ENCODE data around the gene NUTM1. TPM values are rescaled to one million over a fixed set of nuclear protein-coding genes. Genes with fewer than 3 reads are reported as not detected.

The NUTM1 gene
- total RNA-seq, 2 donors from 2014 or later, result not detected

DNA sequence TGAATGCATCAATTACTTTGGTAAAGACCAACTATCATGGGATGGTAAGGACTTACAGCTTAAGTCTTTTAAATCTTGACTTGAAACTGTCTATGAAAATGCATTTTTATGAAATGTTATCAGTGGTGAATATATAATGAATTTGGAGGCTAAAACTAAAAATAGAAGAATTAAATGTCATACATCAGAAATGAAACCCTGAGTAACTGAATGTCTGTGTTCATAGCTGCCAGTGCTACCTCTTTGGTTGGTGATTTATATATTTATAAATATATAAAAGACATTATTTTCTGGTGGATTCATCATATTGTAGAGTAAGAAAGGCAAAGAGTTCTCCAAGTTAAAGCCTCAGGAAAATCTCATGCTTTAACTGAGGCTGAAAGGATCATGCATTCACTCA lies 17.7 kb upstream of the NUTM1 start:
- H3K9ac ChIP-seq (ENCODE audit: low read depth in 2 of 2, low read length in 2 of 2), result no peak overlapping the region
- no peak for DNase-seq
- H3K27me3 ChIP-seq, result no peaks in the 10 kb centered on the region
- H3K27ac ChIP-seq, result no peak overlapping the region
- no peaks in the 10 kb centered on the region for H3K36me3 ChIP-seq
- no peaks in the 10 kb centered on the region for H3K4me1 ChIP-seq
- no peak overlapping the region for H3K4me3 ChIP-seq
- H3K9me3 ChIP-seq, result no peaks in the 10 kb centered on the region
- TF ChIP-seq, protein P1, sequence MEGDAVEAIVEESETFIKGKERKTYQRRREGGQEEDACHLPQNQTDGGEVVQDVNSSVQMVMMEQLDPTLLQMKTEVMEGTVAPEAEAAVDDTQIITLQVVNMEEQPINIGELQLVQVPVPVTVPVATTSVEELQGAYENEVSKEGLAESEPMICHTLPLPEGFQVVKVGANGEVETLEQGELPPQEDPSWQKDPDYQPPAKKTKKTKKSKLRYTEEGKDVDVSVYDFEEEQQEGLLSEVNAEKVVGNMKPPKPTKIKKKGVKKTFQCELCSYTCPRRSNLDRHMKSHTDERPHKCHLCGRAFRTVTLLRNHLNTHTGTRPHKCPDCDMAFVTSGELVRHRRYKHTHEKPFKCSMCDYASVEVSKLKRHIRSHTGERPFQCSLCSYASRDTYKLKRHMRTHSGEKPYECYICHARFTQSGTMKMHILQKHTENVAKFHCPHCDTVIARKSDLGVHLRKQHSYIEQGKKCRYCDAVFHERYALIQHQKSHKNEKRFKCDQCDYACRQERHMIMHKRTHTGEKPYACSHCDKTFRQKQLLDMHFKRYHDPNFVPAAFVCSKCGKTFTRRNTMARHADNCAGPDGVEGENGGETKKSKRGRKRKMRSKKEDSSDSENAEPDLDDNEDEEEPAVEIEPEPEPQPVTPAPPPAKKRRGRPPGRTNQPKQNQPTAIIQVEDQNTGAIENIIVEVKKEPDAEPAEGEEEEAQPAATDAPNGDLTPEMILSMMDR (IDR thresholded peaks at IDR 0.05), result no peak
- intact Hi-C loops (cut with DNase I), result no loop called here

DNA sequence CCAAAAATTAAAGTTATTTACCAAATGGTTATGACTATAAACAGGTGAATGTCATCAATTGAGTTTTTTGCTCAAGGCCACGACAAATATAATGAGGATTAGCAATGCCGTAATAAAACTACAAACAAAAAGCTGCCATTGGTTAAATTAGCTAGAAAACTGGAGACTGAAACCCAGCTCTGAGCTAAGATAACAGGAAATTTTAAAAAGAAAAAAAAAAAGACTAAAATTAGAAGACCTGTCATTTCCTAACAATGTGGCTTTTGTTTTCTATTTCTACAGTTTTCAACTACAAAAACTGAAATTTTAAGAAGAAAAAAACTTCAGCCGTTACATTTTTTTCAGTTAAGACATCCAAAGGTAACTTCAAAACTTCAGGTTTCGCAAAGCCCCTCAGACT lies 15.2 kb upstream of the NUTM1 start:
- Histone ChIP-seq H3K4me1 (no peaks in the 10 kb centered on the region), H3K9me3 (no peaks in the 10 kb centered on the region), H3K36me3 (no peaks in the 10 kb centered on the region), H3K27me3 (no peaks in the 10 kb centered on the region), H3K9ac (ENCODE audit: low read depth in 2 of 2, low read length in 2 of 2) (no peak overlapping the region), H3K27ac (no peak overlapping the region), H3K4me3 (no peak overlapping the region)
- TF ChIP-seq, protein P1 (IDR thresholded peaks at IDR 0.05), result no peak
- intact Hi-C loops (cut with DNase I), result no loop called here
- no peak for DNase-seq

DNA sequence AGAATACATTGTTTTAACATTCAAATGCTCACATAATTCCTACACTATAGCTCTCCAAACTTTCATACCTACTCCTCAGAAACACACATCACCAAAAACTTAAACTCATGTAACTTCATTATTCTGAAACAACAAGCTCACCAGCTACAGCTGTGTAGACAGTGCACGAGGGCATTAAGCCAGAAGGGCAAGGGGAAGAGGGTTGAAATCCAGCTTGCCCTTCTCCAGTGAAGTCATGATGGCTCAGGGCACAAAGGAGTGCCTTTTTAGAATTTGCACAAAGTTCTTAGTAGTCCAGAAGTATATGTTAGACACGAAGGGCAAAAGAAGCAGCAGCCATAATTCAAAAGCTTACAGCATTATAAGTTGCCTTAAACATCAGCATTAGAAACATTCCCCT lies 14.1 kb upstream of the NUTM1 start:
- TF ChIP-seq, protein P1 (IDR thresholded peaks at IDR 0.05), result no peak
- Histone ChIP-seq H3K36me3 (no peaks in the 10 kb centered on the region), H3K4me3 (no peak overlapping the region), H3K27ac (no peak overlapping the region), H3K27me3 (no peaks in the 10 kb centered on the region), H3K9me3 (no peaks in the 10 kb centered on the region), H3K4me1 (no peaks in the 10 kb centered on the region), H3K9ac (ENCODE audit: low read depth in 2 of 2, low read length in 2 of 2) (no peak overlapping the region)
- no peak for DNase-seq
- intact Hi-C loops (cut with DNase I), result no loop called here

DNA sequence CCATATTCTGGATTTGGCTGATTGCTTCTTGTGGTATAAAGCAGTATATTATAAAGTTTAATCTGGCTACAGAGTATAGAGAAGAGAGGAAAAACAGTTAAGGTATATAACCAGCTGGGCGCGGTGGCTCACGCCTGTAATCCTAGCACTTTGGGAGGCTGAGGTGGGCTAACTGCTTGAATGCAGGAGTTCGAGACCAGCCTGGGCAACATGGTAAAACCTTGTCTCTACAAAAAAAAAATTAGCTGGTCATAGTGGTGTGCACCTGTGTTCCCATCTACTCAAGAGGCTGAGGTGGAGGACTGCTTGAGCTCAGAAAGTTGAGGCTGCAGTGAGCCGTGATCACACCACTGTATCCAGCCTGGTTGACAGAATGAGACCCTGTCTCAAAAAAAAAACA lies 12.8 kb upstream of the NUTM1 start:
- no peaks in the 10 kb centered on the region for H3K27me3 ChIP-seq
- TF ChIP-seq, protein P1 (IDR thresholded peaks at IDR 0.05), result no peak
- no peaks in the 10 kb centered on the region for H3K4me1 ChIP-seq
- H3K4me3 ChIP-seq, result no peak overlapping the region
- intact Hi-C loops (cut with DNase I), result no loop called here
- H3K27ac ChIP-seq, result no peak overlapping the region
- no peak for DNase-seq
- H3K9me3 ChIP-seq, result no peaks in the 10 kb centered on the region
- H3K9ac ChIP-seq (ENCODE audit: low read depth in 2 of 2, low read length in 2 of 2), result no peak overlapping the region
- H3K36me3 ChIP-seq, result no peaks in the 10 kb centered on the region

DNA sequence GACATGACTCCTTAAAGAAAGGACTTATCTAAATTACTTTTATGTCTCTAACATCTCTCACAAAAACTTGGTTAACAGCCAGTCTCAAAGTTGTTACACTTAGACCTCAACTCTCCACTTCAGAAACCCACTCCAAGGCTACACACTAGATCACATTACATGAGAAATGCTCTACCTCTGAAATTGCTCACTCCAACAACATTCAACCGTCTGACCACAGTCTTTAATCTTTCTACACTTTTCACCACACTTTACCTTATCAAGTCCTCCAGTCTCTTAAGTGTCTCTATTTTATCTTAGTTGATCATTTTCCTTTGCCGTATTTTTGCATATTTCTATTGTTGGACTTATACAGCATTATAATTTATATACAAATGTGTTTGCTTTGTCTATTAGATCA lies 11.3 kb upstream of the NUTM1 start:
- no peaks in the 10 kb centered on the region for H3K36me3 ChIP-seq
- H3K4me1 ChIP-seq, result no peaks in the 10 kb centered on the region
- TF ChIP-seq, protein P1 (IDR thresholded peaks at IDR 0.05), result no peak
- DNase-seq, result no peak
- no peak overlapping the region for H3K9ac ChIP-seq (ENCODE audit: low read depth in 2 of 2, low read length in 2 of 2)
- no peak overlapping the region for H3K27ac ChIP-seq
- intact Hi-C loops (cut with DNase I), result no loop called here
- no peaks in the 10 kb centered on the region for H3K9me3 ChIP-seq
- no peak overlapping the region for H3K4me3 ChIP-seq
- no peaks in the 10 kb centered on the region for H3K27me3 ChIP-seq

Data from colonic mucosa (tissue), 4 donors.